Measurements from ENCODE around the gene GLIS1. TPM values are rescaled to one million over a fixed set of nuclear protein-coding genes. Genes with fewer than 3 reads are reported as not detected.

The GLIS1 gene
- total RNA-seq, 1 experiment from 2014 or later = 0.39 TPM

- no peak overlapping the region for H3K4me2 ChIP-seq (ENCODE audit: low read length)
- ATAC-seq (no peak), DNase-seq (ENCODE audit: low read depth, low spot score) (no peak)
- CTCF ChIA-PET = no interaction called here
- no peak overlapping the region for H2AFZ ChIP-seq (ENCODE audit: low read depth, low read length, poor library complexity, severe bottlenecking)
- no peak for TF ChIP-seq EZH2 (IDR thresholded peaks at IDR 0.05)
- no peak for TF ChIP-seq ZFX (IDR thresholded peaks at IDR 0.05)
- TF ChIP-seq ELF1 (IDR thresholded peaks at IDR 0.05; ENCODE audit: borderline replicate concordance, low read depth) = no peak
- TF ChIP-seq CBX3 (IDR thresholded peaks at IDR 0.05; ENCODE audit: low read depth) = no peak
- TF ChIP-seq POLR2A (IDR thresholded peaks at IDR 0.05; ENCODE audit: borderline replicate concordance, extremely low read depth, insufficient read depth, insufficient read length) = no peak
- TF ChIP-seq EGR1 (IDR thresholded peaks at IDR 0.05; ENCODE audit: low read depth) = no peak
- TF ChIP-seq, protein P1, sequence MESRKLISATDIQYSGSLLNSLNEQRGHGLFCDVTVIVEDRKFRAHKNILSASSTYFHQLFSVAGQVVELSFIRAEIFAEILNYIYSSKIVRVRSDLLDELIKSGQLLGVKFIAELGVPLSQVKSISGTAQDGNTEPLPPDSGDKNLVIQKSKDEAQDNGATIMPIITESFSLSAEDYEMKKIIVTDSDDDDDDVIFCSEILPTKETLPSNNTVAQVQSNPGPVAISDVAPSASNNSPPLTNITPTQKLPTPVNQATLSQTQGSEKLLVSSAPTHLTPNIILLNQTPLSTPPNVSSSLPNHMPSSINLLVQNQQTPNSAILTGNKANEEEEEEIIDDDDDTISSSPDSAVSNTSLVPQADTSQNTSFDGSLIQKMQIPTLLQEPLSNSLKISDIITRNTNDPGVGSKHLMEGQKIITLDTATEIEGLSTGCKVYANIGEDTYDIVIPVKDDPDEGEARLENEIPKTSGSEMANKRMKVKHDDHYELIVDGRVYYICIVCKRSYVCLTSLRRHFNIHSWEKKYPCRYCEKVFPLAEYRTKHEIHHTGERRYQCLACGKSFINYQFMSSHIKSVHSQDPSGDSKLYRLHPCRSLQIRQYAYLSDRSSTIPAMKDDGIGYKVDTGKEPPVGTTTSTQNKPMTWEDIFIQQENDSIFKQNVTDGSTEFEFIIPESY (IDR thresholded peaks at IDR 0.05; ENCODE audit: extremely low read depth, insufficient replicate concordance, low read length) = no peak
- TF ChIP-seq, protein P2, sequence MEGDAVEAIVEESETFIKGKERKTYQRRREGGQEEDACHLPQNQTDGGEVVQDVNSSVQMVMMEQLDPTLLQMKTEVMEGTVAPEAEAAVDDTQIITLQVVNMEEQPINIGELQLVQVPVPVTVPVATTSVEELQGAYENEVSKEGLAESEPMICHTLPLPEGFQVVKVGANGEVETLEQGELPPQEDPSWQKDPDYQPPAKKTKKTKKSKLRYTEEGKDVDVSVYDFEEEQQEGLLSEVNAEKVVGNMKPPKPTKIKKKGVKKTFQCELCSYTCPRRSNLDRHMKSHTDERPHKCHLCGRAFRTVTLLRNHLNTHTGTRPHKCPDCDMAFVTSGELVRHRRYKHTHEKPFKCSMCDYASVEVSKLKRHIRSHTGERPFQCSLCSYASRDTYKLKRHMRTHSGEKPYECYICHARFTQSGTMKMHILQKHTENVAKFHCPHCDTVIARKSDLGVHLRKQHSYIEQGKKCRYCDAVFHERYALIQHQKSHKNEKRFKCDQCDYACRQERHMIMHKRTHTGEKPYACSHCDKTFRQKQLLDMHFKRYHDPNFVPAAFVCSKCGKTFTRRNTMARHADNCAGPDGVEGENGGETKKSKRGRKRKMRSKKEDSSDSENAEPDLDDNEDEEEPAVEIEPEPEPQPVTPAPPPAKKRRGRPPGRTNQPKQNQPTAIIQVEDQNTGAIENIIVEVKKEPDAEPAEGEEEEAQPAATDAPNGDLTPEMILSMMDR (IDR thresholded peaks at IDR 0.05 in 2 of 3, conservative IDR thresholded peaks at IDR 0.05 in 1 of 3; ENCODE audit: borderline replicate concordance in 1 of 3, insufficient read depth in 1 of 3, low read depth in 2 of 3, low read length in 2 of 3) = no peak
- TF ChIP-seq TCF7L2 (IDR thresholded peaks at IDR 0.05; ENCODE audit: borderline replicate concordance, extremely low read depth, insufficient read depth, insufficient read length) = no peak
- no peak for TF ChIP-seq FOSL1 (IDR thresholded peaks at IDR 0.05; ENCODE audit: low read depth)
- TF ChIP-seq ZNF274 (IDR thresholded peaks at IDR 0.05; ENCODE audit: low read depth, low read length) = no peak
- TF ChIP-seq, protein P3, sequence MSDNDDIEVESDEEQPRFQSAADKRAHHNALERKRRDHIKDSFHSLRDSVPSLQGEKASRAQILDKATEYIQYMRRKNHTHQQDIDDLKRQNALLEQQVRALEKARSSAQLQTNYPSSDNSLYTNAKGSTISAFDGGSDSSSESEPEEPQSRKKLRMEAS (IDR thresholded peaks at IDR 0.05) = no peak
- TF ChIP-seq RAD21 (IDR thresholded peaks at IDR 0.05; ENCODE audit: low read depth) = no peak
- no peak for TF ChIP-seq SP1 (IDR thresholded peaks at IDR 0.05; ENCODE audit: low read depth)
- TF ChIP-seq SRF (IDR thresholded peaks at IDR 0.05; ENCODE audit: low read depth) = no peak
- no peak for TF ChIP-seq POLR2AphosphoS5 (IDR thresholded peaks at IDR 0.05; ENCODE audit: low read depth, low read length)
- no peak for TF ChIP-seq EZH2phosphoT487 (IDR thresholded peaks at IDR 0.05; ENCODE audit: borderline replicate concordance)
- TF ChIP-seq REST (IDR thresholded peaks at IDR 0.05; ENCODE audit: low read depth) = no peak
- no peak for TF ChIP-seq JUND (IDR thresholded peaks at IDR 0.05)
- no TSS peak for BruUV-seq (replicated peaks)
- no peaks in the 10 kb centered on the region for H3K4me1 ChIP-seq (ENCODE audit: control insufficient read depth in 1 of 2, insufficient read depth in 2 of 2, low read length in 2 of 2)
- no peaks in the 10 kb centered on the region for H3K79me2 ChIP-seq (ENCODE audit: insufficient read depth, low read length)
- H3K36me3 ChIP-seq (ENCODE audit: control insufficient read depth in 1 of 2, insufficient read depth in 2 of 2, low read length in 2 of 2) = no peaks in the 10 kb centered on the region
- intact Hi-C loops (cut with micrococcal nuclease) = no loop called here
- H3K27ac ChIP-seq (ENCODE audit: low read depth, low read length) = no peak overlapping the region
- H3K9ac ChIP-seq (ENCODE audit: low read length) = no peak overlapping the region
- no peaks in the 10 kb centered on the region for H3K9me3 ChIP-seq (ENCODE audit: control insufficient read depth in 1 of 2, insufficient read depth in 1 of 2, low read depth in 1 of 2, low read length in 2 of 2)
- RAD21 ChIA-PET (ENCODE audit: low non-redundant PET in 1 of 2, low total read pairs in 2 of 2, uncharacterized antibody in 2 of 2, unreplicated experiment in 2 of 2) = no interaction called here
- no peaks in the 10 kb centered on the region for H3K9me2 ChIP-seq (ENCODE audit: insufficient read depth)
- no peak overlapping the region for H3K4me3 ChIP-seq (replicated peaks in 1 of 2; ENCODE audit: low read depth in 1 of 2, low read length in 2 of 2)
- peaks cover 13% of the 10 kb centered on the region; the same call in 1 of the 2 replicates for H3K27me3 ChIP-seq (ENCODE audit: insufficient read depth, low read length)
- POLR2A ChIA-PET = no interaction called here
- H4K20me1 ChIP-seq (ENCODE audit: insufficient read depth) = no peaks in the 10 kb centered on the region
These were observed 19.5 kb downstream of the GLIS1 start for GRCh38 chr1:53719469-53719868.
